Forelimb muscle (tissue), 1 donor: Measurements from ENCODE around the gene MIER3. TPM values are rescaled to one million over a fixed set of nuclear protein-coding genes. Genes with fewer than 3 reads are reported as not detected.
"Not testable (repeated sequence)": the region's sequence is repeated elsewhere in the genome, so short reads cannot be mapped to it uniquely, and the experiment has no call there.

Experiments used
- DNase-seq: peaks from one replicate; pipeline ENCODE4 v3.0.0-alpha.2; 2013; ENCODE audit warnings: low read depth
- polyA plus RNA-seq: library from polyadenylated mRNA; unstranded; fragments of 120-200 nt; gene quantifications from one replicate; pipeline ENCODE4 v1.2.1, GENCODE V29; 2013; ENCODE audit not compliant: insufficient read length

MIER3 gene
- 20.3 TPM for polyA plus RNA-seq

- DNase-seq, result no peak
Measured at GRCh38 chr5:56951946-56952691, at the start of gene MIER3. Gene MIER3 (minus strand): TSS chr5:56952123. CDS start chr5:56952102, 21 bp downstream.

GRCh38 chr5:56995596-56995995, 43.7 kb upstream of the MIER3 start:
- no peak for DNase-seq

GRCh38 chr5:56993241-56993640, 41.3 kb upstream of the MIER3 start:
- no peak for DNase-seq

GRCh38 chr5:56989676-56990075, 37.8 kb upstream of the MIER3 start:
- no peak for DNase-seq

DNA sequence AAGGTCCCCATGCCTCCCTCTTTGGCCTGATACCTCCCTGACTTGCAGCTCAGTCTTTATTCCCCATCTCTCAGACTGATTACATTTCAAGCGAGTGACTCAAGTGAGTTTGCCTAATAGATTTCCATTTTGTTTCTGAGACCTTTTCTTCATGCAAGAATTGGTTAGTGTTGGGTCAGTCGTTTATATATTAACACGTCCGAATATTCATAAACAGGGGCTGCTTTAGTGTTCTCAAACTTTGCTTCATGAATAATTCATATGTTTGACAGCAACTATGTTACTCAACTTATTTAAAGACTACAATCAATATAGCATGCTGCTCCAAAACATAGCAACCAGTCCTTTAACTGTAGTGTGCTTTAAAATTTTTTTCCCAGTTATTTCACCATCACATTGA, 36.6 kb upstream of the MIER3 start:
- DNase-seq, result no peak

DNA sequence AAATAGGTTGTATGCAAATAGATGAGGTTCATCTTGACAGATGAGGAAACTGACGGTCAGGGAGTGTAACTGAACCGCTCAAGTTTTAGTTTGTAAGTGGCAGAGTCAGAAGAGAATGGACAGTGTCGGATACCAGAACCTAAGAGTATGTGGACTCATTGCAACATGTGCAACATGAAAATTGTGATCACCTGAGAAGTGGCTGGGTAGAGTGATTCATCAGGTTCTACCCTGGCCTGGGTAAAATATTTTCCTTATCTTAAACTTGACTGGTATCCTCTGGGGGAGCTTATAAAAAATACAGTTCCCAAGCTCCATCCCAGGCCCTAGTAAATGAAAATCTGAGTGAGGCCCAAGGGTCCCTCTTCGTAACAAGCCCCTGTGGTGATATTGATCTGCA, 35.2 kb upstream of the MIER3 start:
- no peak for DNase-seq

DNA sequence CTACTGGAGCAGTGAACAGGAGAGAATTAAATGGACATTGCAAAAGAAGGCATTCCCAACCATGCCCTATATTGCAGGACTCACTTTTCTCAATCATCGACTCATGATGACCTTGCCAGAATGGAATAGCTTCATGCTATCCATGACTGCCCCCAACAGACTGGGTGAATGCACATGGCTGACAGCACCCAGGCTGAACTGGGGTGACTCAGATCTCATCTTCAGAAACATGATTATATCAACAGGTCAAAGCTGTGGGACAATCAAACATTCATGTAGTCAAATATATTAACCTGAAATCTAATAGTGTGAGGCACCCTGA, 34.7 kb upstream of the MIER3 start:
- no peak for DNase-seq

GRCh38 chr5:56985936-56986625, 34.2 kb upstream of the MIER3 start:
- no peak for DNase-seq

DNA sequence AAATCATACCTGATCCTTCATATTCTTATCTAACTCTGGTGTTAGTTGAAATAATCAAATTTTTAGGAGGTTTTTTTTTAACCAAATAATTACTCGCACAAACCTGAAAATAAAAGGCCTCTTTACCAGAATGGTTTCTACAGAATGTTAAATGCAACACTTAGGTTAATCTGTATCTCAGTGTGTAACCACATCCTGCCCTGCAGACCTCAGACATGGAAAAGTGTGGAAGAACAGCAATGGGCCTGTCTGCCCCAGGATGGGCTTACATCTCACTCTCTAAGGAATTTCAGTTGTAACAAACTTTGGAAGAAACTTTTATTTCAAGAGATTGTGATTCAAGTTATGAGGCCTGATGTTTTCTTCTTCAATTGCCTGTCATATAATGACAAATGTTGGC, 32.5 kb upstream of the MIER3 start:
- no peak for DNase-seq

GRCh38 chr5:56983593-56984361, 31.9 kb upstream of the MIER3 start:
- DNase-seq, result no peak

- DNase-seq, result no peak
Measured at GRCh38 chr5:56981548-56982315, 29.8 kb upstream of the MIER3 start.

GRCh38 chr5:56979968-56980367, 28.0 kb upstream of the MIER3 start:
- DNase-seq, result no peak

- not testable (repeated sequence) for DNase-seq
Measured at GRCh38 chr5:56979526-56979925, 27.6 kb upstream of the MIER3 start.

- DNase-seq, result no peak
Measured at GRCh38 chr5:56977822-56978221, 25.9 kb upstream of the MIER3 start.

GRCh38 chr5:56977021-56977420, 25.1 kb upstream of the MIER3 start:
- no peak for DNase-seq

DNA sequence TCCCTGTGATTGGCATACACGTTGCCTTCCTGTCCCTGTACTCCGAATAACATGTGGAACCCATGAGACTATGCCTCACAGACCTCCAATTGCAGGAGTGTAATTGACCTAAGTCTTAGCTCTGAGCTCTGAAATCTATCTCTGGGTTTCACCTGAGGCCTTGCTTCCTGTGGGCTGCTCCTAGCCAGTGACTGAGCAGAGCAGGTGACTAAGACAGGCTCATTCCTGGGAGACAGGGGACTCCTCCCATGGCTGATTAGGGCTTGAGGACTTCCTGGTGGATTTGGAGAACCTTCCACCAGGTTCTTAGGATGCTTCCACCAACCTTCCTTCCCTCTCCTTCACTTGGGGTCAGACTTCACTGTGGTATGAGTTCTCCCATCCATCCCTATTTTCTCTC, 22.3 kb upstream of the MIER3 start:
- DNase-seq, result no peak

GRCh38 chr5:56973473-56973872, 21.6 kb upstream of the MIER3 start:
- no peak for DNase-seq

DNA sequence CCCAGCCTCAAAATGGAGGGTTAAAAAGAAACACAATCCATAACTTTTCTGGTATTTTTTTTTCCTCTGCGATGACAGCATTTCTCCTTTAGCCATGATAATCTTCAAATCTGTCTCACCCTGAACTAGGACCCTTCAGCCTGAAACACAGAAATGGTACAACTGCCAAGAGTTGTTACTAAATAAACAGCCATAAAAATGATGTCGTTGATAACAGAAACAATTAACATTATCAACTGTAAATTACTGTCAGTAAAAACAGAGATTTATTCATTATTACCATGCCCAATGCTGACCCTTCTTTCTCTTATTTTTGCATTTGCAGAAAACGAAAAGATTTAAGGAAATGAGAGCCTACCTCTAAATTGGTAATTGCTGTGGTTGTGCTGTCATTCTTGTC, 19.4 kb upstream of the MIER3 start:
- no peak for DNase-seq

DNA sequence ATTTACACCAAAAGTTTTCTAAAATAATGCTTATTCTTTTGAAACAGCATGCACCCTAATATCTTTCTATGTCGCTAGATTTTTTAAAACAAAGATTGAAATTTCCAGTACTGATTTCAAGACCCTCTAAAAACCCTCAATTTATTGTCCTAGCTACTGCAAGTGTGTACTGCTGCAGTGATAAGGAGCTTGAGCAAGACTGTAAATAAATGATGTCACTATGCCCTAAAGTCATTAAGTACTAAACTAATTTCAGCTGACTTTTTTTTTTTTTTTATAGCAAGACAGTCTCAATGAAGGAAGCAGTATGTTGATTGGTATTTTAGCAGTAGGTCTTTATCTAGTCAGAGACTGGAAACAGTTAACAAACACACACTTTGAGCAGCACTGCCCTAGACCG, 12.2 kb upstream of the MIER3 start:
- DNase-seq, result no peak

DNA sequence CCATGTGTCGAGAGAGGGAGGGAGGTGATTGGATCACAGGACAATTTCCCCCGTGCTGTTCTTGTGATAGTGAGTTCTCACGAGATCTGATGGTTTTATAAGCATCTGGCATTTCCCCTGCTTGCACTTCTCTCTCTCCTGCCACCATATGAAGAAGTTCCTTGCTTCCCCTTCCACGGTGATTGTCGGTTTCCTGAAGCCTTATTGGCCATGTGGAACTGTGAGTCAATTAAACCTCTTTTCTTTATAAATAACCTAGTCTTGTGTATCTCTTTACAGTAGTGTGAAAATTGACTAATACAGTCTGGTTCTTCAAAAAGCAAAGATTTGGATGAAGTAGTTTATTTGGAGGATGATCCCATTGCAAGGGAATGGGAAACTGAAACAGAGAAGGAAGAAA, 11.3 kb upstream of the MIER3 start:
- no peak for DNase-seq

- no peak for DNase-seq
Measured at GRCh38 chr5:56962286-56962685, 10.4 kb upstream of the MIER3 start.

DNA sequence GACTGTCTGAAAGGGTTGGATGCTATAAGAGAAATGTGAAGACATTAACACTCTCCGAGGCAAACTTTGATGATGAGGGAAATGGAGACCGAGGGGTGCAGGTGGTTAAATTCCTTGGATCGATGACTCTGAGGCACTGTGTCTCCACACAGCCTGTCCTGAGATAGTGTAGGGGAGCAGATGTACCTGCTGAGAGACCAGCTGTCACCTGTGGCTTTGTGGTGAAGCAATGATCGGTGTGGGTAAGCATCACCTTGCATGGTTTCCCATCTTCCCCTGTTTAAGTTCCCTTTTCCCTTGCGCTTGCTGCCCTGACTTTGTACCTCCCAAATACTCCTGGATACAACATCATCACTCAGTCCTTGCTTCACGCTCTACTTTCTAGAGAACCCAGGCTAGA, 9.8 kb upstream of the MIER3 start:
- DNase-seq, result no peak
